ENCODE data around the gene PARD3B.

GRCh38 chr2:205232086-205232485, 686.8 kb downstream of the PARD3B start:
- no peak for TF ChIP-seq CTCF (IDR thresholded peaks at IDR 0.05; ENCODE audit: borderline replicate concordance, extremely low read depth, low read length, poor library complexity, severe bottlenecking)
- no peak for TF ChIP-seq EZH2 (IDR thresholded peaks at IDR 0.05; ENCODE audit: borderline replicate concordance, low read depth, low read length, severe bottlenecking)

Measured in DND-41 (cell line).